OCI-M1 (cell line): ENCODE results near the gene GADD45A.
A peak's percentile ranks its signal among the peaks of the same experiment; 100 is the strongest.
"Not testable (repeated sequence)": the region's sequence is repeated elsewhere in the genome, so short reads cannot be mapped to it uniquely, and the experiment has no call there.

ENCODE experiments used
- DNase-seq: peaks from one replicate; lab custom pipeline; 2025; lab: John Stamatoyannopoulos, UW

The GADD45A gene, protein sequence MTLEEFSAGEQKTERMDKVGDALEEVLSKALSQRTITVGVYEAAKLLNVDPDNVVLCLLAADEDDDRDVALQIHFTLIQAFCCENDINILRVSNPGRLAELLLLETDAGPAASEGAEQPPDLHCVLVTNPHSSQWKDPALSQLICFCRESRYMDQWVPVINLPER

DNA sequence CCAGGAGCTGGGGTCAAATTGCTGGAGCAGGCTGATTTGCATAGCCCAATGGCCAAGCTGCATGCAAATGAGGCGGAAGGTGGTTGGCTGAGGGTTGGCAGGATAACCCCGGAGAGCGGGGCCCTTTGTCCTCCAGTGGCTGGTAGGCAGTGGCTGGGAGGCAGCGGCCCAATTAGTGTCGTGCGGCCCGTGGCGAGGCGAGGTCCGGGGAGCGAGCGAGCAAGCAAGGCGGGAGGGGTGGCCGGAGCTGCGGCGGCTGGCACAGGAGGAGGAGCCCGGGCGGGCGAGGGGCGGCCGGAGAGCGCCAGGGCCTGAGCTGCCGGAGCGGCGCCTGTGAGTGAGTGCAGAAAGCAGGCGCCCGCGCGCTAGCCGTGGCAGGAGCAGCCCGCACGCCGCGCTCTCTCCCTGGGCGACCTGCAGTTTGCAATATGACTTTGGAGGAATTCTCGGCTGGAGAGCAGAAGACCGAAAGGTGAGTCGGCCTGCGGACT, at the start of gene GADD45A:
TSS of gene GADD45A (plus strand) at position 135 of the 491 bp plus-strand sequence. CDS start at position 429, 294 bp downstream.
- peak; percentile 98 for DNase-seq

DNA sequence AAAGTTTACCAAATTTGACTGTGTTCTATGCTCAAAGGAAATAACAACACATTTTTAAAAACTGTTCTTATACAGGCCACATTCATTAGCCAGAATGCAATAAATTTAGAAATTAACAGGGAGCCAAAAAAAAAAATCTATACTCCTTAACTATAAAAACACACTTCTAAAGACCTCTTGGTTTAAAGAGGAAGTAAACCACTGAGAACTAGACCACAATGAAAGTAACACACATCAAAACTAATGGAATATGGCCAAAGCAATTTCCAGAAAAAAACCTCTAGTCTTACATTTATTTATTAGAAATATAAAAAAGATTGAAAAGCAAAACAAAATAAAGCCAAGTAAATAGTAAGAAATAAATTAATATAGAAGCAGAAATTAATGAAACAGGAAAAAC, 48.9 kb upstream of the GADD45A start:
- peak; percentile 51 for DNase-seq

DNA sequence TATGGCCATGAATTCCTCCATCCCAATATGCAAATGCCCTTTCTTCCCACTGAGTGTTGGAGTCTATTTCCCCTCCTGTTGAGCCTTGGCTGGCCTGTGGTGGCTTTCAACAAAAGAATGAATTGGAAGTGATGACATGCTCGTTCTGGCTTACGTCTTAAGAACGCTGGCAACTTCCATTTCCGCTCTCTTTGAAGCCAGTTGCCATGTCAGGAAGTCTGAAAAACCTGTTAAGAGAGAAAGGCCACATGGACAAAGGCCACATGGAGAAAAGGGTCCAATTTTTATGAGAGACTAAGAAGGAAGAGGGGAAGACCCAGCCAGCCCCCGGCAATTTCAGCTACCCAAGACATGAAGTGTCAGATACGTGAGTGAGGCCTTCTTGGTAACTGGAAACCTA, 45.6 kb upstream of the GADD45A start:
- no peak for DNase-seq

DNA sequence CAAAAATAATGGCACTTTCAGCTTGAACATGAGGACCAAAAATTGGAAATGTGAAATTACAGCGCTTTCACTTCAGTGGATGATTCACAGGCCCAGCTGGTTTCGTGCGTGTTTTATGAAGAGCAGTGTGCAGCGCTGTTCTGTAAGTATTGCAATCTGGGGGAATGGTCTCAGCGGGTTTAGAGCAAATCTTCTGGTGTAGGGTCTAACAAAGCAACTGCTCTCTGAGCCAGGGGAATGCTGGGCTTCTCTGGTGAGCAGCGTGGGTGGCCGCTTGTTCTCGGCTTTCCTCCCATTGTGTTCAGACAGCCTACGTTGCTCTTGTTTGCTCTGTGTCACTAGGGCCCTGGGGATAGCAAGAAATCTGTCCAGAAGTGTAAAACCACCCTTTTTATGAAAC, 42.4 kb upstream of the GADD45A start:
- DNase-seq = no peak

DNA sequence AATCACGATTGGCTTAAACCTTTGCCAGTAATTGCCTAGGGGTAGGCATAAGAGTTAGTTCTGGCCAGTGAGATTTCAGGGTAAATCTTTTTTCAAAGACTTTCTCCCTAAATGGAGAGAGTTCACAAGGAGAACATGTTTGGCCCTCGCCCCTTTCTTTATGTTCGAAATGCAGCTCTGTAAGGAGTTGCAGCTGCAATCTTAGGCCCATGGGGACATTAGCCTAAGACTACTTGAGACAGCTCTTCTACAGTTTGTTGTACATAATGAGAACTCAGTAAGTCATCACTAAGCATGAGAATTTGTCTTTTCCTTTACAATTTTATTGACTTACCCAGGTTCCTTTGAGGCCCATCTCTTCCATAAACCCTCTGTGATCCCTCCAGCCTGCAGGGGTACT, 40.4 kb upstream of the GADD45A start:
- DNase-seq = no peak

- DNase-seq = no peak
Measured at GRCh38 chr1:67645495-67646144, 39.4 kb upstream of the GADD45A start.

DNA sequence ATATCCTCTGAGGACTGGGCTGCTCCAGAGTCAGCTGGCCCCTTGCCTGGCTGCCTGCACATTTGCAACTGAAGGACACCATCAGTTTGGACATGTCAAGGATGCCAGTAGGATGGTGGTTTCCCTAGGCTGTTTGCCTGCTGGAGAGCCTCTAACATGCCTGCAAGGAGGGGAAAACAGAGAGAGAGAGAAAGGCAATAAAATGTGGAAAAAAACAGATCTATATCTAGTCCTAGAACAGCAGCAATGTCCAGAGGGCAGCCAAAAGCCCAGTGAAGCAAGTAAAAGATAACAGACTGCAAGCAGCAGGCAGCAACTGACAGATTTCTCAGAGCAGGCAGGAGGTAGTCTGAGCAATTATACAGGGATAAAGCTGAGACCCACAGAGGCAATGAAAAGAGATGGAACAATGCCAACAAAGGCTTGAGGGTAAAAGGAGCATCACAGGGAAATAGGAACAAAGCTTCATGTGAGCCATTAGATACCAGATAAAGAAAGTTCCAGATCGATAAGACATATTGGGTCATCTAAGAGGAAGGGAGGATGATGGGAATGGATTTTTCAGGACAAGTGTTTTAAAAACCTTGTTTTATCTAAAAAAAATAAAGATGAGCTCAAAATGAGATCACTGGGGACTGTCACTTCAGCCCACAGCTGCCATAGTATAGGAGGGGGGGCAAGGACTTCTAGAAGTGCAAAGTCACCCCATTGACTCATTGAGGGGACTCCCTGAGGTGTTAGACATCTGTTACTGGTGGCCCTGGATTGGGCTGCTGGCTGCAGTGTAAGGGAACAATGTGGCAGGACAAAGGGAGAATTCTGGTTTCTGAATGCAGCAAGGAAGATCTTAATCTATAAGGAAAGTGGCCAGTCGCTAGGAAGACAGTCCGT, 38.6 kb upstream of the GADD45A start:
- peak; percentile 66 for DNase-seq

GRCh38 chr1:67647036-67647798, 37.8 kb upstream of the GADD45A start:
- no peak for DNase-seq

GRCh38 chr1:67647814-67648358, 37.1 kb upstream of the GADD45A start:
- DNase-seq = no peak

- peak; percentile 7 for DNase-seq
Measured at GRCh38 chr1:67648582-67649326, 36.2 kb upstream of the GADD45A start.

GRCh38 chr1:67650061-67650460, 34.9 kb upstream of the GADD45A start:
- DNase-seq = no peak

GRCh38 chr1:67651031-67651430, 34.0 kb upstream of the GADD45A start:
- no peak for DNase-seq

- peak; percentile 5 for DNase-seq
Measured at GRCh38 chr1:67652800-67653199, 32.2 kb upstream of the GADD45A start.

DNA sequence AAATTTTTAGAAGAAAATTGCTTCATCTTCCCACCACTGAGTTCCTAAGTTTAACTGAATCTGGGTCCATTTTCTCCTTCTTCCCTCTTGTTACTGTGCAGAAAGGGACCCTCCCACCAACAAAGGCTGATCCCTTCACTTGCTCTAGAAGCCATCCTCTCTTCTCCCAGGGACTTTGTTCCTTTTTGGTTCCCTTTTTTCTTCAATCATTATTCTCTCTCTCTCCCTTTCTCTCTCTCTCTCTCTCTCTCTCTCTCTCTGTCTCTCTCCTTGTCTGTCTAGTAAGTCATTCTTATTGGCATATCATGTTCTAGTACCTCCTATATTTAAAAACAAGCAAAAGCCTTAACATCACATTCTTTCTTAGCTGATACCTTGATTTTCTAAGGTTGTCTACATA, 31.7 kb upstream of the GADD45A start:
- DNase-seq = no peak

- no peak for DNase-seq
Measured at GRCh38 chr1:67655581-67655980, 29.4 kb upstream of the GADD45A start.

GRCh38 chr1:67657152-67657551, 27.8 kb upstream of the GADD45A start:
- not testable (repeated sequence) for DNase-seq

DNA sequence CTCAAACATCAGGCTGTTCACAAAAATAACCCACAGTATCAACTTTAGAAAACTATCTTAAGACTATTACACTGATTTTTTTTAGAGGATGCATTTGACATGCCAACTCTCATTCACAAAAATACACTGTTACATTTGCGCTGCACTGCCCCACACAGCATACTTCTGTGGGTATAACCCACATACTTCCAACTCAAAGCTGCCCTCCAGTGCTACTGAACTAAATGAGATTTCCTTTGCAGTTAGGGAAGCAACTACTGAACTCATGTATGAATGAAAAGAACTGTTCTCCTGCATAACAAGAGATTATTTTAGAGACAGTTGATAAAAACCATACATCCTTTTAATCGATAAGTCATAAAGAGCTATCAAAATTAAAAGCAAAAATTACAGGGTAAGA, 25.8 kb upstream of the GADD45A start:
- DNase-seq = no peak

DNA sequence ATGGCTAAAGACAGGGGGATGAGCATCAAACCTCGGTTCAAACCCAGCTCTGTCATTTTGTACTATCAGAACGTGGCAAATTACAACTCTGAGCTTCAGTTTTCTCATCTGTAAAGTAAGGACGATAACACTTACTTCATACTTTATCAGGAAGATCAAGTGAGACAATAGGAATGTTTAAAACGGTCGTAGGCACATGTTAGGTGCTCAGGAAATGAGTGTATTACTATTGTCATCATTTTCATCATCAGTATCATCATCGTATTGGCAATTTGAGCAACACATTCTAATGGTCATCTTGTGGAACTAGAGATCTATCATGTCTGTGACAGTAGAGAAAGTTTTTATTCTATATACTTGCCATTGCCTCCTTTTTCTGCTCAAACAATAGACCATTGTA, 22.1 kb upstream of the GADD45A start:
- DNase-seq = no peak

- no peak for DNase-seq
Measured at GRCh38 chr1:67664048-67664447, 21.0 kb upstream of the GADD45A start.

DNA sequence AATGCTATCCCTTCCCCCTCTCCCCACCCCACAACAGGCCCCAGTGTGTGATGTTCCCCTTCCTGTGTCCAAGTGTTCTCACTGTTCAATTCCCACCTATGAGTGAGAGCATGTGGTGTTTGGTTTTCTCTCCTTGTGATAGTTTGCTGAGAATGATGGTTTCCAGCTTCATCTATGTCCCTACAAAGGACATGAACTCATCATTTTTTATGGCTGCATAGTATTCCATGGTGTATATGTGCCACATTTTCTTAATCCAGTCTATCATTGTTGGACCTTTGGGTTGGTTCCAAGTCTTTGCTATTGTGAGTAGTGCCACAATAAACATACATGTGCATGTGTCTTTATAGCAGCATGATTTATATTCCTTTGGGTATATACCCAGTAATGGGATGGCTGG, 19.7 kb upstream of the GADD45A start:
- DNase-seq = not testable (repeated sequence)

- no peak for DNase-seq
Measured at GRCh38 chr1:67666636-67667035, 18.4 kb upstream of the GADD45A start.
